GM12874 (cell line): Measurements from ENCODE around the gene NOS3.

Experiments
- TF ChIP-seq, protein P1 (sequence below): IDR thresholded peaks from 2 replicates; pipeline ENCODE4 v1.5.1; 2011; ENCODE audit warnings: low read depth, mild to moderate bottlenecking, control low read depth, low read length, moderate library complexity; ENCODE audit not compliant: insufficient read depth

Gene NOS3

DNA sequence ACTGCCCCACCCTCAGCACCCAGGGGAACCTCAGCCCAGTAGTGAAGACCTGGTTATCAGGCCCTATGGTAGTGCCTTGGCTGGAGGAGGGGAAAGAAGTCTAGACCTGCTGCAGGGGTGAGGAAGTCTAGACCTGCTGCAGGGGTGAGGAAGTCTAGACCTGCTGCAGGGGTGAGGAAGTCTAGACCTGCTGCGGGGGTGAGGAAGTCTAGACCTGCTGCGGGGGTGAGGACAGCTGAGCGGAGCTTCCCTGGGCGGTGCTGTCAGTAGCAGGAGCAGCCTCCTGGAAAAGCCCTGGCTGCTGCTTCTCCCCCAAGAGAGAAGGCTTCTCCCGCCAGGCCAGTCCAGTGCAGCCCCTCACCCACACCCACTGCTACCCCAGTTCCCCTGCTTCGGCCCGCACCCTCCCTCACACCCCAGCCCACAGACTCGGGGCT lies 6.3 kb downstream of the NOS3 start:
- TF ChIP-seq, protein P1, sequence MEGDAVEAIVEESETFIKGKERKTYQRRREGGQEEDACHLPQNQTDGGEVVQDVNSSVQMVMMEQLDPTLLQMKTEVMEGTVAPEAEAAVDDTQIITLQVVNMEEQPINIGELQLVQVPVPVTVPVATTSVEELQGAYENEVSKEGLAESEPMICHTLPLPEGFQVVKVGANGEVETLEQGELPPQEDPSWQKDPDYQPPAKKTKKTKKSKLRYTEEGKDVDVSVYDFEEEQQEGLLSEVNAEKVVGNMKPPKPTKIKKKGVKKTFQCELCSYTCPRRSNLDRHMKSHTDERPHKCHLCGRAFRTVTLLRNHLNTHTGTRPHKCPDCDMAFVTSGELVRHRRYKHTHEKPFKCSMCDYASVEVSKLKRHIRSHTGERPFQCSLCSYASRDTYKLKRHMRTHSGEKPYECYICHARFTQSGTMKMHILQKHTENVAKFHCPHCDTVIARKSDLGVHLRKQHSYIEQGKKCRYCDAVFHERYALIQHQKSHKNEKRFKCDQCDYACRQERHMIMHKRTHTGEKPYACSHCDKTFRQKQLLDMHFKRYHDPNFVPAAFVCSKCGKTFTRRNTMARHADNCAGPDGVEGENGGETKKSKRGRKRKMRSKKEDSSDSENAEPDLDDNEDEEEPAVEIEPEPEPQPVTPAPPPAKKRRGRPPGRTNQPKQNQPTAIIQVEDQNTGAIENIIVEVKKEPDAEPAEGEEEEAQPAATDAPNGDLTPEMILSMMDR = no peak

DNA sequence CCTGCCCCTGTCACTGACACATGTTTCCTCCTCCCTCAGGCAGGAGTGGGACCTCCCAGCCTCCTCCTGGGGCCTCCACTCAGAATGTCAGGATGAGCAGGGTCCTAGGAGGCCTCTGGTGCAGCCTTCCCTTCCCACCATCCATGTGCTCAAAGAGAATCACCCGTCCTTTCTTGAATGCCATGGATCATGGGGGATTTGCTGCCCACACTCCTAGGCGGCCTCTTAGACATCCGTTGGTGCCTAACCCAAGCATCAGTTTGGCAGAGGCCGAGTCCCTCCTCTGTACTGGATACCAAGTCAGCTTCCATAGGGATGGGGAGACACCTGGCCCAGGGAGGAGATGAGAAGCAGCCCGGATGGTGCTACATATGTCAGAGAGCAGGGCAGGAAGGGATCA lies 7.0 kb downstream of the NOS3 start:
- TF ChIP-seq, protein P1 = no peak

DNA sequence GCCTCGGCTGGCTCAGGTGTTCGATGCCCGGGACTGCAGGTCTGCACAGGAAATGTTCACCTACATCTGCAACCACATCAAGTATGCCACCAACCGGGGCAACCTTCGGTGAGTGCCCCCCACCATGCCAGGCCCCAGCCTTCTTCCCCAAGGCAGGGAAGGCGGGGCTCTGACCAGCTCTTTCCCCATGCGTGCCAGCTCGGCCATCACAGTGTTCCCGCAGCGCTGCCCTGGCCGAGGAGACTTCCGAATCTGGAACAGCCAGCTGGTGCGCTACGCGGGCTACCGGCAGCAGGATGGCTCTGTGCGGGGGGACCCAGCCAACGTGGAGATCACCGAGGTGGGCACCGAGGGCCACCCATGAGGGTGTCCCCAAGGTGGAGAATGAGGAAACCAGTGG lies 7.5 kb downstream of the NOS3 start:
- TF ChIP-seq, protein P1 = no peak

DNA sequence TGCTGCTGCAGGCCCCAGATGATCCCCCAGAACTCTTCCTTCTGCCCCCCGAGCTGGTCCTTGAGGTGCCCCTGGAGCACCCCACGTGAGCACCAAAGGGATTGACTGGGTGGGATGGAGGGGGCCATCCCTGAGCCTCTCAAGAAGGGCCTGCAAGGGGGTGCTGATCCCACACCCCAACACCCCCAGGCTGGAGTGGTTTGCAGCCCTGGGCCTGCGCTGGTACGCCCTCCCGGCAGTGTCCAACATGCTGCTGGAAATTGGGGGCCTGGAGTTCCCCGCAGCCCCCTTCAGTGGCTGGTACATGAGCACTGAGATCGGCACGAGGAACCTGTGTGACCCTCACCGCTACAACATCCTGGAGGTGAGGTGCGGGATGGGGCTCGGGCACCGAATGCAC lies 8.2 kb downstream of the NOS3 start:
- TF ChIP-seq, protein P1 = no peak

DNA sequence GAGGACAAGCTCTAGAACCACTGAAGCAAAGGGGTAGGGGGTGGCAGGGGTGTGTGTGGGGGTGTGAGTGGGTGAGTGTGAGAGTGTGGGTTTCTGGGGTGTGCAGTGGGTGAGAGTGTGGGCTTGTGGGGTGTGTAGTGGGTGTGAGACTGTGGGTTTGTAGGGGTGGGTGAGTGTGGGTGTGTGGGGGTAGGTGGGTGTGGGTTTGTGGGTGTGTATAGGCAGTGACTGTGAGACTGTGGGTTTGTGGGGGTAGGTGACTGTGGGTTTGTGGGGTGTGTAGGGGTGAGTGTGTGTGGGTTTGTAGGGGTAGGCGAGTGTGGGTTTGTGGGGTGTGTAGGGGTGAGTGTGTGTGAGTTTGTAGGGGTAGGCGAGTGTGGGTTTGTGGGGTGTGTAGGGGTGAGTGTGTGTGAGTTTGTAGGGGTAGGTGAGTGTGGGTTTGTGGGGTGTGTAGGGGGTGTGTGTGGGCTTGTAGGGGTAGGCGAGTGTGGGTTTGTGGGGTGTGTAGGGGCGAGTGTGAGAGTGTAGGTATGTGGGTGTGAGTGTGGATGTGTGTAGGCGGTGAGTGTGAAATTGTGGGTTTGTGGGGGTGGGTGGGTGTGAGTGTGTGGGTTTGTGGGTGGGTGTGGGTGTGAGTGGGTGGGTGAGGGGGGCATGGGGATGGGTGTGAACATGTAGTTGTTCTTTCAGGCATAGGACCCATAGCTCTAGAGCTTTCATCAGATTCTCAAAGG lies 8.8 kb downstream of the NOS3 start:
- TF ChIP-seq, protein P1 = no peak

DNA sequence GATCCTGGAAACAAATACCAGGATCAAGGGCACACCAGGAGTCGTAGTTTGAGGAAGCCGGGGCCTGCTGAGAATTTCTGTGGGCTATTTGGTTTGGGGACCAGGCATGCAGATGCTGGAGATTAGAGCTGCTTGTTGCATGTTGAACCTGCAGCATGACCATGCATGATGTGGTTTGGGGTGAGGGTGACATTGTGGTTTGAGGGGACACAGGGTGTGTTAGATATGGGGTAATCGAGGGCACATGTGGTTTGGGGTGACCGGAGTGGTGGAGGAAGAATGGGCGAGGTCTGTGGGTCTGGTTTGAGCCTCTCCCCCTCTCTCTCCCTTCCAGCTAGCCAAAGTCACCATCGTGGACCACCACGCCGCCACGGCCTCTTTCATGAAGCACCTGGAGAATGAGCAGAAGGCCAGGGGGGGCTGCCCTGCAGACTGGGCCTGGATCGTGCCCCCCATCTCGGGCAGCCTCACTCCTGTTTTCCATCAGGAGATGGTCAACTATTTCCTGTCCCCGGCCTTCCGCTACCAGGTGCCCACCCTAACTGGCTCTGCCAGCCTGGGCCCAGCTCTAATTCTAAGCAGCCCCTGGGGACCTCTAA lies 10.2 kb downstream of the NOS3 start:
- TF ChIP-seq, protein P1 = no peak

DNA sequence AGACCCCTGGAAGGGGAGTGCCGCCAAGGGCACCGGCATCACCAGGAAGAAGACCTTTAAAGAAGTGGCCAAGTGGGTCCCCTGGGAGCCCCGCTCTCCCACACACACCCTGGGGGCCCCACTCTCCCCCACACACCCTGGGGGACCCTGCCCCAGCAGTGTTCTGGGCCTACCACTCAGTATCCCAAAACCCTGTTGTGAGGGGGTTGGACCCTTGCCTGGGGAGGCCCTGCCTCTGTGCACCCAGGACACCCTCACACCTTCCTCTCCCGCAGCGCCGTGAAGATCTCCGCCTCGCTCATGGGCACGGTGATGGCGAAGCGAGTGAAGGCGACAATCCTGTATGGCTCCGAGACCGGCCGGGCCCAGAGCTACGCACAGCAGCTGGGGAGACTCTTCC lies 10.7 kb downstream of the NOS3 start:
- TF ChIP-seq, protein P1 = no peak
